GM12891 (cell line): Measurements from ENCODE around the gene TRIM10.

Source experiments
- DNase-seq: peaks from one replicate; pipeline ENCODE4 v3.0.0; 2011; ENCODE audit warnings: low spot score; ENCODE audit not compliant: insufficient read length
- FAIRE-seq: peaks from 2 replicates; lab custom pipeline; 2011; peaks lifted over from hg19 to GRCh38; lab: Jason Lieb, UNC
- PAX5 ChIP-seq: IDR thresholded peaks from 2 replicates; pipeline ENCODE4 v1.6.1; 2011; ENCODE audit warnings: low read length, moderate library complexity, mild to moderate bottlenecking; ENCODE audit not compliant: insufficient read depth, severe bottlenecking
- POLR2A ChIP-seq: IDR thresholded peaks from 2 replicates; pipeline ENCODE4 v1.6.1; 2011; ENCODE audit warnings: low read depth, low read length, control low read depth
- POLR2AphosphoS5 ChIP-seq: IDR thresholded peaks from 2 replicates; pipeline ENCODE4 v1.6.1; 2011; ENCODE audit warnings: low read depth, low read length, control low read depth
- POU2F2 ChIP-seq: IDR thresholded peaks from 2 replicates; pipeline ENCODE4 v1.6.1; 2011; ENCODE audit warnings: low read depth, mild to moderate bottlenecking, control low read depth, low read length, moderate library complexity
- SPI1 ChIP-seq: IDR thresholded peaks from 2 replicates; pipeline ENCODE4 v1.6.1; 2011; ENCODE audit warnings: low read depth, low read length, control low read depth
- TAF1 ChIP-seq: IDR thresholded peaks from 2 replicates; pipeline ENCODE4 v1.6.1; 2011; ENCODE audit warnings: low read depth, low read length, control low read depth

Gene TRIM10

DNA sequence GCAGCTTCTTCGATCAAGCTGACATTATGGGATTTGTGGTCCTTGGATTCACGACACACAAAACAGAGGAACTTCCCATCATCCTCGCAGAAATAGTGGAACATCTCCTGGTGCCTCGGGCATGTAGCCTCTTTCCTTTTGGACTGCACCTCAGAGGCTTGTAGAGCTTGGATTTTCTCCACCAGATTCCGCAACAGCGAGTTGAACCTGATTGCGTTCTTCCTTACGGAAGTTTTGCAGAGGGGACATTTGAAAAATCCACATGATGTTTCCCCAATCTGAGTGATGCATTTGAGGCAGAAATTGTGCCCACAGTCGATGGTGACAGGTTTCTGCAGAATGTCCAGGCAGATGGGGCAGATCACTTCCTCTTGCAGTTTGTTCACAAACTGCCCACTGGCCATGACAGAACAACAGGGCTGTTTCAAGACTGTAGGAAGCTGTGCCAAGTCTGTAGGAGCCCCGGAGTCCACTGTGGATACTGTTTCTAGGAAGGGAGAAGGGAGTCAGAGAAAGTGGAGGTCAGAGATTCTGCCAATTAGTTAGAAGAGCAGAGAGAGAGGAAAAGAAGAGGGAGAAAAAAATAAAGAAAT, 48.5 kb downstream of the TRIM10 start:
- DNase-seq (no peak), FAIRE-seq (peak; percentile 16)
- TF ChIP-seq SPI1 = peak; percentile 61
- TF ChIP-seq POU2F2 = no peak

- TF ChIP-seq POLR2AphosphoS5 (no peak), PAX5 (no peak), POU2F2 (no peak), TAF1 (no peak), POLR2A (no peak), SPI1 (no peak)
- FAIRE-seq (no peak), DNase-seq (no peak)
These were observed 49.6 kb downstream of the TRIM10 start for GRCh38 chr6:30111266-30111856.

DNA sequence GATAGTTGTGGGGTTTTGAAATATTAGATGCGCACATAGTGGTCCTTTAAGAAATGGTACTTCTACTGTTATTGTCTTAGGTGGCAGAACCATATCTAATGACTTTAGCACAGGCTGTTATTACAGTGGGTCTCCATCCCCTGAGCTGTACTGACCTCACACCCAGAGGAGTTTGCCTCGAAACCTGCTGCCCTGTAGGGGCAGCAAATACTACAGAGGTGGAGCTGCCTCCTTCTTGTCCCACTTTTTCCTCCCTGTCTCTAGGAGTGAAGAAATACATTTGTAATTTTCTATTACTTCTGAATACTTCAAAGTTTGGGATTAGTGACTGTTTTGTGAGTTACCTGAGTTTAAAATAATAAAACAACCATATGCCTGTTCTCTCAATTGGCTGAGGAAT, 56.4 kb downstream of the TRIM10 start:
- FAIRE-seq (no peak), DNase-seq (no peak)
- no peak for TF ChIP-seq TAF1
- no peak for TF ChIP-seq POU2F2
- TF ChIP-seq POLR2A = no peak
- no peak for TF ChIP-seq POLR2AphosphoS5
- no peak for TF ChIP-seq PAX5
- TF ChIP-seq SPI1 = no peak

DNA sequence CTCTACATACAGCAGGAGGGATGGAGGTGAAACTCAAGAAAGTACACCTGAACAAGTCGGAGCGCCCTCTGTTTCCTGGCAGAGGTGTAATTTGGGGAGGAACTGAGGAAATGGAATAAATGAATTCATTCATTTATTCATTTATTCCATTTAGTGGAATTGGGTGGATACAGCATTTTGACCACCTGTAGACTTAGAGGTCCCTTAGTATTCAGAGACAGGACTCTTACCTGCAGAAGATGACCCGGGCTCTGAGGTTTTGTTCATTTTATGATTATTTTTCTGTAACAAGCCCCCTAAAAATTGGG, 57.2 kb downstream of the TRIM10 start:
- TF ChIP-seq POLR2A (no peak), POU2F2 (no peak), PAX5 (no peak), TAF1 (no peak), POLR2AphosphoS5 (no peak), SPI1 (no peak)
- FAIRE-seq (no peak), DNase-seq (no peak)

- FAIRE-seq (no peak), DNase-seq (peak; percentile 74)
- TF ChIP-seq SPI1 (peak; percentile 41; the same call in 1 of the 2 replicates), TAF1 (no peak), POU2F2 (no peak), PAX5 (no peak), POLR2A (no peak), POLR2AphosphoS5 (no peak)
These were observed 57.8 kb downstream of the TRIM10 start for GRCh38 chr6:30102970-30103871.

GRCh38 chr6:30102414-30102969, 58.5 kb downstream of the TRIM10 start:
- FAIRE-seq = no peak
- TF ChIP-seq SPI1 (no peak), TAF1 (no peak)
- no peak for DNase-seq
